ENCODE results near the gene KLF16.

DNA sequence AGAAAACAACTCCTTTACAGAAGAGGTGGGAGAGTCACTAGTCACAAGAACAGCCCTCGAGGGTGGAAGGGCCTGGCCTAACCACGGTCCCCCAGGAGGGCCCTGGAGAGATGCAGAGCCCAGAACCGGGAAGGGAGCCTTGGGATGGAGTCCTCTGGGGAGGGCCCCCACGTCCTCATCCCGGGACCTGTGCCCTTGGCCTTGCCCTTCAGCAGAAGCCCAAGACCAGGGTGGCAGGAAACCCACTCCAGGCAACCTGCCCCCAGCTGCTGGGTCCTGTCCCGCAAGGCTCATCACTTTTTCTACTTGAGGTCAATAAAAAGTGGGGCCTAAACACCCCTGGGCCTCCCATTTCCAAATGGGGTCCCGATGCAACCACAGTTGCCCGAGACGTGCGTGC lies 49.0 kb downstream of the KLF16 start:
- no peak for TF ChIP-seq POLR2A (IDR thresholded peaks at IDR 0.05)
- TF ChIP-seq, protein P1, sequence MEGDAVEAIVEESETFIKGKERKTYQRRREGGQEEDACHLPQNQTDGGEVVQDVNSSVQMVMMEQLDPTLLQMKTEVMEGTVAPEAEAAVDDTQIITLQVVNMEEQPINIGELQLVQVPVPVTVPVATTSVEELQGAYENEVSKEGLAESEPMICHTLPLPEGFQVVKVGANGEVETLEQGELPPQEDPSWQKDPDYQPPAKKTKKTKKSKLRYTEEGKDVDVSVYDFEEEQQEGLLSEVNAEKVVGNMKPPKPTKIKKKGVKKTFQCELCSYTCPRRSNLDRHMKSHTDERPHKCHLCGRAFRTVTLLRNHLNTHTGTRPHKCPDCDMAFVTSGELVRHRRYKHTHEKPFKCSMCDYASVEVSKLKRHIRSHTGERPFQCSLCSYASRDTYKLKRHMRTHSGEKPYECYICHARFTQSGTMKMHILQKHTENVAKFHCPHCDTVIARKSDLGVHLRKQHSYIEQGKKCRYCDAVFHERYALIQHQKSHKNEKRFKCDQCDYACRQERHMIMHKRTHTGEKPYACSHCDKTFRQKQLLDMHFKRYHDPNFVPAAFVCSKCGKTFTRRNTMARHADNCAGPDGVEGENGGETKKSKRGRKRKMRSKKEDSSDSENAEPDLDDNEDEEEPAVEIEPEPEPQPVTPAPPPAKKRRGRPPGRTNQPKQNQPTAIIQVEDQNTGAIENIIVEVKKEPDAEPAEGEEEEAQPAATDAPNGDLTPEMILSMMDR (IDR thresholded peaks at IDR 0.05): no peak

Data from testis (tissue), 2 donors.